HepG2 (cell line): ENCODE results near the gene GABBR2. TPM values are rescaled to one million over a fixed set of nuclear protein-coding genes. Genes with fewer than 3 reads are reported as not detected.

Experiments
- ARID2 ChIP-seq: sonication (generic); formaldehyde crosslinking; IDR thresholded peaks from 2 replicates; pipeline ENCODE4 v1.8.1; 2022; ENCODE audit warnings: mild to moderate bottlenecking, missing genetic modification reagents, borderline replicate concordance
- CBFB ChIP-seq: sonication (generic); formaldehyde crosslinking; IDR thresholded peaks from 2 replicates; pipeline ENCODE4 v1.4.0; 2020; ENCODE audit warnings: missing genetic modification reagents
- CREBL2 ChIP-seq: sonication (generic); formaldehyde crosslinking; IDR thresholded peaks from 2 replicates; pipeline ENCODE4 v1.8.1; 2023; ENCODE audit warnings: missing genetic modification reagents, mild to moderate bottlenecking, borderline replicate concordance
- E2F1 ChIP-seq: sonication (generic); formaldehyde crosslinking; IDR thresholded peaks from 2 replicates; pipeline ENCODE4 v1.5.0; 2020; ENCODE audit warnings: missing genetic modification reagents
- HNRNPH1 ChIP-seq: fragments of 200-400 bp; formaldehyde crosslinking; optimal IDR thresholded peaks from 2 replicates; pipeline ENCODE3; 2017; ENCODE audit warnings: mild to moderate bottlenecking, low read depth, low read length
- HOXA5 ChIP-seq: sonication (generic); formaldehyde crosslinking; IDR thresholded peaks from 2 replicates; pipeline ENCODE4 v1.4.0; 2020; ENCODE audit warnings: missing genetic modification reagents
- KLF9 ChIP-seq: IDR thresholded peaks from 2 replicates; pipeline ENCODE4 v1.6.1; 2016; ENCODE audit warnings: low read depth
- MYC ChIP-seq: sonication (generic); formaldehyde crosslinking; IDR thresholded peaks from 2 replicates; pipeline ENCODE4 v1.9.0; 2021; ENCODE audit warnings: missing genetic modification reagents, borderline replicate concordance
- PRPF4 ChIP-seq: fragments of 200-400 bp; formaldehyde crosslinking; IDR thresholded peaks from 2 replicates; pipeline ENCODE4 v1.6.1; 2016; ENCODE audit warnings: low read length, low read depth; ENCODE audit not compliant: poor library complexity, severe bottlenecking
- STAG1 ChIP-seq: sonication (generic); formaldehyde crosslinking; IDR thresholded peaks from 2 replicates; pipeline ENCODE4 v1.4.0; 2020; ENCODE audit warnings: missing genetic modification reagents
- SUZ12 ChIP-seq: fragments of 150-350 bp; IDR thresholded peaks from 2 replicates; pipeline ENCODE4 v1.6.1; 2014; ENCODE audit warnings: low read depth, low read length
- TGIF2 ChIP-seq: IDR thresholded peaks from 2 replicates; pipeline ENCODE4 v1.6.1; 2016; ENCODE audit warnings: control low read depth, missing compliant biosample characterization
- YY1 ChIP-seq: IDR thresholded peaks from 2 replicates; pipeline ENCODE4 v1.6.1; 2011; ENCODE audit warnings: low read length, low read depth, moderate library complexity, mild to moderate bottlenecking; ENCODE audit not compliant: insufficient read depth, insufficient replicate concordance
- ZBTB1 ChIP-seq: sonication (generic); formaldehyde crosslinking; IDR thresholded peaks from 2 replicates; pipeline ENCODE4 v1.4.0; 2020; ENCODE audit warnings: missing genetic modification reagents, borderline replicate concordance
- ZFP36 ChIP-seq: fragments of 150-350 bp; IDR thresholded peaks from 2 replicates; pipeline ENCODE4 v1.6.1; 2018; ENCODE audit warnings: borderline replicate concordance, low read length, low read depth; ENCODE audit not compliant: partially characterized antibody
- ZFYVE20 ChIP-seq: sonication (generic); formaldehyde crosslinking; IDR thresholded peaks from 2 replicates; pipeline ENCODE4 v1.8.0; 2023; ENCODE audit warnings: low read depth, mild to moderate bottlenecking, moderate library complexity, missing genetic modification reagents, borderline replicate concordance
- ZMYM4 ChIP-seq: sonication (generic); formaldehyde crosslinking; IDR thresholded peaks from 2 replicates; pipeline ENCODE4 v1.8.1; 2023; ENCODE audit warnings: mild to moderate bottlenecking, missing genetic modification reagents
- ZNF282 ChIP-seq: fragments of 450-650 bp; IDR thresholded peaks from 2 replicates; pipeline ENCODE4 v1.6.1; 2018; ENCODE audit not compliant: partially characterized antibody
- ZNF674 ChIP-seq: sonication (generic); formaldehyde crosslinking; IDR thresholded peaks from 2 replicates; pipeline ENCODE4 v1.5.0; 2020; ENCODE audit warnings: low read depth, mild to moderate bottlenecking, missing genetic modification reagents
- ZNF749 ChIP-seq: sonication (generic); formaldehyde crosslinking; IDR thresholded peaks from 2 replicates; pipeline ENCODE4 v1.8.0; 2022; ENCODE audit warnings: mild to moderate bottlenecking, missing genetic modification reagents, moderate library complexity, borderline replicate concordance
- ZNF790 ChIP-seq: sonication (generic); formaldehyde crosslinking; IDR thresholded peaks from 2 replicates; pipeline ENCODE4 v1.8.0; 2022; ENCODE audit warnings: missing genetic modification reagents, mild to moderate bottlenecking, borderline replicate concordance
- polyA plus RNA-seq, 8 experiments: library from polyadenylated mRNA; depleted of rRNA in 3 of 8; stranded (reverse) in 7 of 8; unstranded in 1 of 8; fragments of >200 nt; fragmentation: Illumina TruSeq in 4 of 8; extraction: Trizol in 4 of 8; gene quantifications; 2 replicates each; pipeline versions ENCODE4 v1.2.1 to v1.2.3, GENCODE V29; 2011 to 2016; ENCODE audit warnings: low read depth in 4 of 8, missing spikeins in 1 of 8, mixed read lengths in 1 of 8; ENCODE audit not compliant: insufficient read depth in 1 of 8
- total RNA-seq, 5 experiments: library from RNA; depleted of rRNA; stranded (reverse); fragments of >200 nt; fragmentation: Illumina TruSeq; extraction: Trizol; gene quantifications; 2 replicates each; pipeline ENCODE4 v1.2.3, GENCODE V29; 2016; ENCODE audit warnings: low read depth in 1 of 5
- TF ChIP-seq, protein P1 (sequence below), 2 experiments: IDR thresholded peaks; 2 replicates each; pipeline ENCODE4 v1.6.1; 2011 to 2012; ENCODE audit warnings: low read length in 2 of 2, borderline replicate concordance in 1 of 2, low read depth in 1 of 2, mild to moderate bottlenecking in 1 of 2, moderate library complexity in 1 of 2

Gene GABBR2
- total and polyA plus RNA-seq, 2 of the 13 experiments (the other 11 are each of a cell fraction or from before 2014, with no cell fraction given), result 0.02 TPM; not detected in 1

DNA sequence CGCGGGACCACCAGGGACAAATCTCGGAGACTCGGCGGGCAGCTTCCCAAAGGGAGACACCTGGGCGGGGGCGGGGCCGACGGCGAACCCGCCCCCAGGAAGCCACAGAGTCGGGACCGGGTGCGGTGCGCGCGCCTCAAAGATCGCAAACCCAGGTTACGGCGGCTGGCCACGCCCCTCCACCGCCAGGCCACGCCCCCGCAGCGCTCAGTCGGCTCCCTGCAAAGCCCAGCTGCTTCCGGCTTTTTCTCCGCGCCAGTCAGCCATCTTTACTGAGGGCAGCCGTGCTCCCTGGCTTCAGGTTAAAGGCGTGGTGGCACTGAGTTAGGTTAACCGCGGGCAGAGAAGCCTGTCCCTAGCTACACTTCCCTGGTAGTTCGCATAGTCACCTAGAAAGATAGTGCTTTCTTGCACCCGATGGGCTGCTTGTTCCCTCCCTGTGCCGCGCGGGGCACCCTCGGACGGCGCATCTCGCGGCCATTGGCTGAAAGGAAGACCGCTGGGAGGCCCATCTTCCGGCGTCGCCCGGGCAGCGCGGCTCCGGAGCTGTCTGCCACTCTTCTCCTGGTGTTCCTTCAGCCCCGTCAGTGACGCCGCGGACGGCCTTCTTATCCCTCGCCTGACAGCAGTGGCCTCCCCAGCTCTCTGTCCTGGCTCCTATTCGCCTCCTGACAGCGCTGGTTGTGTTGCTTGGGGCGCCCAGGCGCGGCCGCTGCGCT, 453.0 kb downstream of the GABBR2 start, which contains the start of gene TBC1D2 (continued):
- TF ChIP-seq, protein P1, sequence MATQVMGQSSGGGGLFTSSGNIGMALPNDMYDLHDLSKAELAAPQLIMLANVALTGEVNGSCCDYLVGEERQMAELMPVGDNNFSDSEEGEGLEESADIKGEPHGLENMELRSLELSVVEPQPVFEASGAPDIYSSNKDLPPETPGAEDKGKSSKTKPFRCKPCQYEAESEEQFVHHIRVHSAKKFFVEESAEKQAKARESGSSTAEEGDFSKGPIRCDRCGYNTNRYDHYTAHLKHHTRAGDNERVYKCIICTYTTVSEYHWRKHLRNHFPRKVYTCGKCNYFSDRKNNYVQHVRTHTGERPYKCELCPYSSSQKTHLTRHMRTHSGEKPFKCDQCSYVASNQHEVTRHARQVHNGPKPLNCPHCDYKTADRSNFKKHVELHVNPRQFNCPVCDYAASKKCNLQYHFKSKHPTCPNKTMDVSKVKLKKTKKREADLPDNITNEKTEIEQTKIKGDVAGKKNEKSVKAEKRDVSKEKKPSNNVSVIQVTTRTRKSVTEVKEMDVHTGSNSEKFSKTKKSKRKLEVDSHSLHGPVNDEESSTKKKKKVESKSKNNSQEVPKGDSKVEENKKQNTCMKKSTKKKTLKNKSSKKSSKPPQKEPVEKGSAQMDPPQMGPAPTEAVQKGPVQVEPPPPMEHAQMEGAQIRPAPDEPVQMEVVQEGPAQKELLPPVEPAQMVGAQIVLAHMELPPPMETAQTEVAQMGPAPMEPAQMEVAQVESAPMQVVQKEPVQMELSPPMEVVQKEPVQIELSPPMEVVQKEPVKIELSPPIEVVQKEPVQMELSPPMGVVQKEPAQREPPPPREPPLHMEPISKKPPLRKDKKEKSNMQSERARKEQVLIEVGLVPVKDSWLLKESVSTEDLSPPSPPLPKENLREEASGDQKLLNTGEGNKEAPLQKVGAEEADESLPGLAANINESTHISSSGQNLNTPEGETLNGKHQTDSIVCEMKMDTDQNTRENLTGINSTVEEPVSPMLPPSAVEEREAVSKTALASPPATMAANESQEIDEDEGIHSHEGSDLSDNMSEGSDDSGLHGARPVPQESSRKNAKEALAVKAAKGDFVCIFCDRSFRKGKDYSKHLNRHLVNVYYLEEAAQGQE (IDR thresholded peaks at IDR 0.05; ENCODE audit: borderline replicate concordance in 1 of 2, low read depth in 1 of 2, low read length in 2 of 2), result no peak
- TF ChIP-seq ZFYVE20 (CRISPR knock-in tag), result no peak
- TF ChIP-seq KLF9 (CRISPR knock-in tag), result no peak
- TF ChIP-seq ZNF282, result no peak
- TF ChIP-seq ZFP36, result no peak
- no peak for TF ChIP-seq ZBTB1 (CRISPR knock-in tag)
- 0 out of 2 replicates have a peak, but pooled peaks have one; percentile 57 for TF ChIP-seq CREBL2 (CRISPR knock-in tag)
- no peak; the same call in 1 of the 2 replicates for TF ChIP-seq ZNF790
- TF ChIP-seq SUZ12, result no peak
- no peak for TF ChIP-seq PRPF4
- peak; percentile 85 for TF ChIP-seq HOXA5
- TF ChIP-seq CBFB (CRISPR knock-in tag), result no peak; the same call in 1 of the 2 replicates
- TF ChIP-seq HNRNPH1, result no peak
- TF ChIP-seq E2F1 (CRISPR knock-in tag), result peak; percentile 79
- no peak for TF ChIP-seq ZNF674
- TF ChIP-seq ZMYM4 (CRISPR knock-in tag), result peak; percentile 75
- TF ChIP-seq YY1, result peak; percentile 99
- TF ChIP-seq ZNF749, result 0 out of 2 replicates have a peak, but pooled peaks have one; percentile 37
- TF ChIP-seq MYC (CRISPR knock-in tag), result peak; percentile 86
- TF ChIP-seq ARID2 (CRISPR knock-in tag), result no peak; the same call in 1 of the 2 replicates
- peak; percentile 52 for TF ChIP-seq TGIF2
- 0 out of 2 replicates have a peak, but pooled peaks have one; percentile 11 for TF ChIP-seq STAG1 (CRISPR knock-in tag)
